Skeletal muscle cell (primary cell): Measurements from ENCODE around the gene SELENOO.
A peak's percentile ranks its signal among the peaks of the same experiment; 100 is the strongest.

Experiments
- DNase-seq: peaks from one replicate; pipeline ENCODE4 v3.0.0-alpha.2; 2010; ENCODE audit warnings: low read depth
- H3K4me3 ChIP-seq: 2 replicates; pipeline ENCODE4 v1.5.1; 2011; ENCODE audit warnings: low read depth, mild to moderate bottlenecking, control low read depth, low read length, moderate library complexity

The SELENOO gene

GRCh38 chr22:50183141-50183971 lies 17.5 kb upstream of the SELENOO start:
- no peak overlapping the region for H3K4me3 ChIP-seq
- no peak for DNase-seq

- H3K4me3 ChIP-seq, result no peak overlapping the region
- DNase-seq, result no peak
Measured at GRCh38 chr22:50184004-50184901, 16.6 kb upstream of the SELENOO start.

GRCh38 chr22:50184902-50185374 lies 15.9 kb upstream of the SELENOO start:
- DNase-seq, result no peak
- peak overlapping the region; percentile 43 for H3K4me3 ChIP-seq

- H3K4me3 ChIP-seq, result peak within 1 kb of the TSS; percentile 63
- DNase-seq, result peak; percentile 62
Measured at GRCh38 chr22:50185375-50186087, 15.3 kb upstream of the SELENOO start, which contains the start of gene TRABD. Gene TRABD (plus strand): TSS chr22:50185913. CDS start chr22:50193061, 7,148 bp downstream.

GRCh38 chr22:50186181-50186714 lies 14.6 kb upstream of the SELENOO start:
- no peak for DNase-seq
- H3K4me3 ChIP-seq, result peak overlapping the region; percentile 63

- DNase-seq, result no peak
- peak overlapping the region; percentile 63 for H3K4me3 ChIP-seq
Measured at GRCh38 chr22:50186761-50187523, 13.9 kb upstream of the SELENOO start.

- H3K4me3 ChIP-seq, result no peak overlapping the region
- DNase-seq, result no peak
Measured at GRCh38 chr22:50188356-50188755, 12.5 kb upstream of the SELENOO start.

- DNase-seq, result no peak
- no peak overlapping the region for H3K4me3 ChIP-seq
Measured at GRCh38 chr22:50189184-50189848, 11.5 kb upstream of the SELENOO start.

- no peak overlapping the region for H3K4me3 ChIP-seq
- no peak for DNase-seq
Measured at GRCh38 chr22:50189849-50190181, 11.0 kb upstream of the SELENOO start.

GRCh38 chr22:50190182-50190940 lies 10.4 kb upstream of the SELENOO start:
- no peak for DNase-seq

GRCh38 chr22:50190941-50191741 lies 9.7 kb upstream of the SELENOO start:
- H3K4me3 ChIP-seq, result peak overlapping the region; percentile 27
- no peak for DNase-seq

More at GRCh38 chr22:50190182-50190940, 10.4 kb upstream of the SELENOO start:
- H3K4me3 ChIP-seq, result peak overlapping the region; percentile 27

GRCh38 chr22:50192436-50193204 lies 8.2 kb upstream of the SELENOO start:
- DNase-seq, result no peak
- no peak overlapping the region for H3K4me3 ChIP-seq

- DNase-seq, result no peak
- H3K4me3 ChIP-seq, result no peak overlapping the region
Measured at GRCh38 chr22:50193621-50194020, 7.2 kb upstream of the SELENOO start.

GRCh38 chr22:50194037-50194805 lies 6.6 kb upstream of the SELENOO start:
- DNase-seq, result no peak
- H3K4me3 ChIP-seq, result no peak overlapping the region

- H3K4me3 ChIP-seq, result no peak overlapping the region
Measured at GRCh38 chr22:50196256-50196655, 4.6 kb upstream of the SELENOO start.

More at GRCh38 chr22:50196256-50196655, 4.6 kb upstream of the SELENOO start:
- DNase-seq, result no peak
